HFFc6 (cell line): ENCODE results near the gene VAMP7. TPM values are rescaled to one million over a fixed set of nuclear protein-coding genes. Genes with fewer than 3 reads are reported as not detected.
A peak's percentile ranks its signal among the peaks of the same experiment; 100 is the strongest.

Experiments
- DNase-seq: peaks from one replicate; pipeline ENCODE4 v3.0.0-alpha.2; 2018
- H3K27ac Mint-ChIP-seq: 2 replicates; pipeline ENCODE4 v1.8.0; 2020; ENCODE audit warnings: mild to moderate bottlenecking, mixed read lengths
- H3K27me3 Mint-ChIP-seq: 2 replicates; pipeline ENCODE4 v1.8.0; 2021; ENCODE audit warnings: mild to moderate bottlenecking, moderate library complexity, mixed read lengths; ENCODE audit not compliant: insufficient read depth
- H3K36me3 Mint-ChIP-seq: 2 replicates; pipeline ENCODE4 v1.8.0; 2021; ENCODE audit warnings: low read depth, mixed read lengths
- H3K4me1 Mint-ChIP-seq: 2 replicates; pipeline ENCODE4 v1.8.0; 2020; ENCODE audit warnings: low read depth, mixed read lengths
- H3K4me3 Mint-ChIP-seq: 2 replicates; pipeline ENCODE4 v1.8.0; 2020; ENCODE audit warnings: mild to moderate bottlenecking, moderate library complexity, mixed read lengths
- H3K9me3 Mint-ChIP-seq: 2 replicates; pipeline ENCODE4 v1.8.0; 2020; ENCODE audit warnings: mild to moderate bottlenecking, mixed read lengths
- CTCF ChIP-seq: fragments of 200-600 bp; sonication (generic); IDR thresholded peaks from 2 replicates; pipeline ENCODE4 v1.5.0; 2021; ENCODE audit warnings: antibody characterized with exemption, mild to moderate bottlenecking
- total RNA-seq, 6 experiments: library from RNA; stranded (reverse); fragmentation: NEBNext Ultra II Directional; extraction: Animal tissue kit (Norgen Biotek cat#: 25700); gene quantifications; 2 replicates in 1 of 6; 3 replicates in 5 of 6; pipeline ENCODE4 v1.2.3, GENCODE V29; 2021

VAMP7 gene
- total RNA-seq, 6 experiments from 2014 or later, result 37.2 to 50.5 (median 46.3) TPM

DNA sequence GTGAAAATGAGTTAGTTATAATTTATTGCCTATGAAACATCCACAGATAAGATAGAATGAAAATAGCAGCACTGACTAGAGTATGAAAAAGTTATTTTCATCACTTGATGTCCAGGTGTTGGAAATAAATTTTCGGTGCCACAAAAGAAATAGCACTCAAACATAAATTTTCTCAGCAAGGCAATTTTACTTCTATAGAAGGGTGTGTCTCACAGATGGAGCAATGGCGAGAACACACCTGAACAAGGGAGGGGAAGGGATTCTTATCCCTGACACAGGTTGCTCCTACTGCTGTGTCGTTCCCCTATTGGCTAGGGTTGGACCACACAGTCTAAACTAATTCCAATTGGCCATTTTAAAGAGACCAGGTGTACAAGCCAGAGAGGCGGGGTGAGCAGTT lies 13.3 kb upstream of the VAMP7 start:
- Mint-ChIP-seq H3K27me3 (no peaks in the 10 kb centered on the region; the same call in 1 of the 2 replicates), H3K9me3 (peaks cover 15% of the 10 kb centered on the region), H3K27ac (no peak overlapping the region), H3K4me1 (no peaks in the 10 kb centered on the region), H3K4me3 (no peak overlapping the region), H3K36me3 (no peaks in the 10 kb centered on the region)
- DNase-seq, result no peak
- TF ChIP-seq CTCF, result no peak

- Mint-ChIP-seq H3K36me3 (no peaks in the 10 kb centered on the region), H3K27me3 (peaks cover 5% of the 10 kb centered on the region), H3K4me1 (peaks cover 6% of the 10 kb centered on the region), H3K4me3 (no peak overlapping the region), H3K9me3 (peaks cover 9% of the 10 kb centered on the region), H3K27ac (no peak overlapping the region)
- no peak for DNase-seq
- no peak for TF ChIP-seq CTCF
Observed at GRCh38 chrX:155870958-155871357, 10.2 kb upstream of the VAMP7 start.

DNA sequence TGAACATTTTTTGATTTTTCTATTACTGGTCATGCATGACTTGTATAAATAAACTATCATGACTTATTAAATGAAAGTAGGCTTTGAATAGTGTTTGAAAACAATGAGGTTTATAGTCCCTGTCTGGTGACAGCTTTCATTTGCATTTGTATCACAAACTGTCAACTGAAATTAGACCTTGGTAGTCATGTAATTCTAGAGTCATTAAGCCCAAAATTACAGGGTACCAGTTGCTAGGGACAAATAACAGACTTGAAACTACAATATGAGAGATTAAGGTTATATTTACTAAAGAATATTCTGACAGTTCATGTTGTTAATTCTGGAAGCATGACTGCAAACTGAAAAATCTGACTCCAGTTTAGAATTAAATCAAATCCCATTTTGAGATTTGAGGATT lies 9.2 kb upstream of the VAMP7 start:
- H3K27ac Mint-ChIP-seq, result no peak overlapping the region
- peaks cover 6% of the 10 kb centered on the region for H3K4me1 Mint-ChIP-seq
- DNase-seq, result no peak
- H3K36me3 Mint-ChIP-seq, result no peaks in the 10 kb centered on the region
- H3K9me3 Mint-ChIP-seq, result peaks cover 9% of the 10 kb centered on the region
- no peak for TF ChIP-seq CTCF
- H3K4me3 Mint-ChIP-seq, result no peak overlapping the region
- peaks cover 5% of the 10 kb centered on the region for H3K27me3 Mint-ChIP-seq

DNA sequence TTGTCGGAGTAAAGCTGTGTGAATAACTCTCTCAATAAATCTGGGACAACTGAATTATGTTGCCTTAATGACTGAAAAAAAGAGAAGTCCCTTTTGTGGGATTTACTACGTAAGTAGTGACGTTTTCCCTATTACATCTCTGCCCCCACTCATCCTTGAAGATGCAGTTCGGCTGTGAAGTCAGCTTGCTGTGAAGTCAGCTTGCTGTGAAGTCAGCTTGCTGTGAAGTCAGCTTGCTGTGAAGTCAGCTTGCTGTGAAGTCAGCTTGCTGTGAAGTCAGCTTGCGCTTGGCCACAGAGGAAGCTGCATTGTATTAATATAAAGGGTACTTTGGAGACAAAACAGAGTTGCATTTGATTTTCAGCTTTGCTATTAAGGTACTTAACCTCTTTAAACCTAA lies 8.0 kb upstream of the VAMP7 start:
- Mint-ChIP-seq H3K4me1 (peaks cover 6% of the 10 kb centered on the region), H3K4me3 (no peak overlapping the region), H3K9me3 (peaks cover 4% of the 10 kb centered on the region), H3K27ac (no peak overlapping the region), H3K36me3 (no peaks in the 10 kb centered on the region), H3K27me3 (peaks cover 5% of the 10 kb centered on the region)
- DNase-seq, result no peak
- no peak for TF ChIP-seq CTCF

DNA sequence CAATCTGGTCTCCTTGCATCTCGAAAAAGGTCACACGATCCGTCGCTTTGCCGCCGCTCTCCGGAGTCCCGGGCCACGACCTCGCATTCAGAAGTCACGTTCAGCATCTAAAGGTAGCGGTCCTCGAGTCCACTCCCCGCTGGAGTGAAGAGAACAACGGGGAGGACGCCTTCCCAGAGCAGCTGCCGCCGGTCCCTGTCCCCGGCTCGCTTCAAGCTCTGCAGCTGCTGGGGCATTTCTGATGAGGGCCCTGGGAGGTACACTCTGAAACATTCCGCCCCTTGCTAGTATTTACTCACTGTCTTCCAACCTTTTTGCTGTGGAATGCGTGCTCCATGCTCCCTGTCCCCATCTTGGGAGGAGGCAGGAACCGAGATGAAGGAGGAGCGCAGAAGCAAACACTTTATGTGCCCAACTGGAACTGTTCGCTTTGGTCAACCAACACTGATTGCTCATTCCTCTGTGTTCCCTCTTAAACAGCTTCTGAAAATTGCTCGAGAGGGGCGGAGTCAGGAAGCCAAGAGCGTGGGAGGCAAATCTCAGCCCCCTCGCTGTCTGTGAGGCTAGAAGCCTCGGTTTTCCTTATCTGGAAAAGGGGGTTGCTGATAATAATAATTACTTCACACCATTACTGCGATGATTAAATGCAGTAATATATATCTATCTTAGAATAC lies 6.4 kb upstream of the VAMP7 start:
- Mint-ChIP-seq H3K27ac (no peak overlapping the region), H3K27me3 (peaks cover 5% of the 10 kb centered on the region), H3K4me1 (peaks cover 6% of the 10 kb centered on the region), H3K36me3 (no peaks in the 10 kb centered on the region), H3K4me3 (peak overlapping the region; percentile 85), H3K9me3 (peaks cover under 1% of the 10 kb centered on the region)
- TF ChIP-seq CTCF, result no peak
- DNase-seq, result no peak
